Measurements from ENCODE around the gene FSTL4. TPM values are rescaled to one million over a fixed set of nuclear protein-coding genes. Genes with fewer than 3 reads are reported as not detected.
"Not testable (repeated sequence)": the region's sequence is repeated elsewhere in the genome, so short reads cannot be mapped to it uniquely, and the experiment has no call there.

The FSTL4 gene
- total and polyA plus RNA-seq, 8 donors: 0.11 to 2.9 (median 0.22) TPM

- H3K27ac ChIP-seq: no peak overlapping the region
- DNase-seq (no peak), ATAC-seq (no peak)
- H3K4me1 ChIP-seq: no peaks in the 10 kb centered on the region
- intact Hi-C loops (cut with DNase I): no loop called here
- no peak for TF ChIP-seq CTCF (IDR thresholded peaks at IDR 0.05)
- H3K27me3 ChIP-seq: no peaks in the 10 kb centered on the region
- no peaks in the 10 kb centered on the region for H3K9me3 ChIP-seq
- H3K4me3 ChIP-seq: no peak overlapping the region
- no peaks in the 10 kb centered on the region for H3K36me3 ChIP-seq
Observed at GRCh38 chr5:133222979-133223378, 389.4 kb downstream of the FSTL4 start.

- intact Hi-C loops (cut with DNase I): no loop called here
- ATAC-seq: no peak
- Histone ChIP-seq H3K9me3 (no peaks in the 10 kb centered on the region), H3K4me3 (no peak overlapping the region), H3K36me3 (no peaks in the 10 kb centered on the region), H3K27ac (no peak overlapping the region), H3K27me3 (no peaks in the 10 kb centered on the region), H3K4me1 (no peaks in the 10 kb centered on the region)
- no peak for TF ChIP-seq CTCF (IDR thresholded peaks at IDR 0.05)
- no peak for DNase-seq
Observed at GRCh38 chr5:133222521-133222920, 389.8 kb downstream of the FSTL4 start.

- intact Hi-C loops (cut with DNase I): no loop called here
- ATAC-seq (no peak), DNase-seq (no peak)
- Histone ChIP-seq H3K27ac (no peak overlapping the region), H3K4me3 (no peak overlapping the region), H3K27me3 (no peaks in the 10 kb centered on the region), H3K9me3 (no peaks in the 10 kb centered on the region), H3K36me3 (no peaks in the 10 kb centered on the region), H3K4me1 (no peaks in the 10 kb centered on the region)
- no peak for TF ChIP-seq CTCF (IDR thresholded peaks at IDR 0.05)
Observed at GRCh38 chr5:133222040-133222439, 390.3 kb downstream of the FSTL4 start.

GRCh38 chr5:133220851-133221674, 391.3 kb downstream of the FSTL4 start:
- H3K27ac ChIP-seq: no peak overlapping the region
- no peak overlapping the region for H3K4me3 ChIP-seq
- no peaks in the 10 kb centered on the region for H3K9me3 ChIP-seq
- no peak for DNase-seq
- H3K36me3 ChIP-seq: no peaks in the 10 kb centered on the region
- TF ChIP-seq CTCF (IDR thresholded peaks at IDR 0.05): no peak
- intact Hi-C loops (cut with DNase I): no loop called here
- no peaks in the 10 kb centered on the region for H3K4me1 ChIP-seq
- no peaks in the 10 kb centered on the region for H3K27me3 ChIP-seq
- no peak for ATAC-seq

- ATAC-seq: no peak
- no peak for TF ChIP-seq CTCF (IDR thresholded peaks at IDR 0.05)
- no peaks in the 10 kb centered on the region for H3K9me3 ChIP-seq
Observed at GRCh38 chr5:133219296-133219695, 393.0 kb downstream of the FSTL4 start.

GRCh38 chr5:133216138-133216537, 396.2 kb downstream of the FSTL4 start:
- H3K36me3 ChIP-seq; DNase-seq; ATAC-seq; H3K27me3 ChIP-seq; H3K9me3 ChIP-seq; intact Hi-C loops (cut with DNase I); H3K4me1 ChIP-seq; H3K27ac ChIP-seq; H3K4me3 ChIP-seq: not testable (repeated sequence)

More at GRCh38 chr5:133219296-133219695, 393.0 kb downstream of the FSTL4 start:
- intact Hi-C loops (cut with DNase I): no loop called here
- Histone ChIP-seq H3K4me3 (no peak overlapping the region), H3K27me3 (no peaks in the 10 kb centered on the region), H3K27ac (no peak overlapping the region), H3K36me3 (no peaks in the 10 kb centered on the region), H3K4me1 (no peaks in the 10 kb centered on the region)
- DNase-seq: no peak
